ENCODE measurements around the gene IFNLR1. TPM values are rescaled to one million over a fixed set of nuclear protein-coding genes. Genes with fewer than 3 reads are reported as not detected.
A peak's percentile ranks its signal among the peaks of the same experiment; 100 is the strongest.

Gene IFNLR1
- total RNA-seq, 2 experiments from 2014 or later: 1.2 to 1.3 TPM

- no peaks in the 10 kb centered on the region for H3K9me3 Mint-ChIP-seq
- no peaks in the 10 kb centered on the region for H3K27me3 Mint-ChIP-seq
- ChIA-PET POLR2A (interaction anchor here (1.3 kb wide), 1 partner anchor 189 kb away, joined by 9 read pairs; no protein-coding TSS in a partner anchor), CTCF (interaction anchor here (0.8 to 6.9 kb wide), 8 partner anchors 12 to 385 kb away, joined by 3 to 126 read pairs (median 6); partner anchors contain the start of genes IFNLR1, NCMAP and NIPAL3)
- H3K27ac ChIP-seq (ENCODE audit: low read depth in 1 of 2, low read length in 2 of 2): no peak overlapping the region
- ATAC-seq (ENCODE audit: poor library complexity): no peak
- no peaks in the 10 kb centered on the region for H3K36me3 ChIP-seq (ENCODE audit: insufficient read depth, low read length)
- H3K4me3 ChIP-seq (ENCODE audit: low read length): no peak overlapping the region
- H3K4me3 Mint-ChIP-seq: no peak overlapping the region
- no peak for TF ChIP-seq CTCF (IDR thresholded peaks at IDR 0.05)
- peaks cover 6% of the 10 kb centered on the region for H3K4me1 Mint-ChIP-seq (ENCODE audit: low read depth)
- intact Hi-C loops (cut with DNase I, micrococcal nuclease): loop anchor here in 1 of 2 experiments (2.0 kb wide), 1 partner anchor 384 kb away; no protein-coding TSS in a partner anchor
- no peaks in the 10 kb centered on the region for H3K36me3 Mint-ChIP-seq (ENCODE audit: low read depth)
- no peak for DNase-seq
- no peaks in the 10 kb centered on the region for H3K9me3 ChIP-seq (ENCODE audit: control insufficient read depth in 1 of 2, insufficient read depth in 1 of 2, low read length in 2 of 2)
- peaks cover 0 to 8% of the 10 kb centered on the region in 2 experiments for H3K27me3 ChIP-seq (ENCODE audit: control insufficient read depth in 1 of 2, insufficient read depth in 2 of 2, low read length in 2 of 2)
- no peak overlapping the region for H3K27ac Mint-ChIP-seq
- peaks cover 8% of the 10 kb centered on the region for H3K4me1 ChIP-seq (ENCODE audit: insufficient read depth, low read length)
Observed at GRCh38 chr1:24202556-24202955, 15.5 kb upstream of the IFNLR1 start.

- H3K27me3 ChIP-seq (ENCODE audit: control insufficient read depth in 1 of 2, insufficient read depth in 2 of 2, low read length in 2 of 2): peaks cover 0 to 8% of the 10 kb centered on the region in 2 experiments
- no peaks in the 10 kb centered on the region for H3K36me3 ChIP-seq (ENCODE audit: insufficient read depth, low read length)
- H3K9me3 Mint-ChIP-seq: no peaks in the 10 kb centered on the region
- no peak overlapping the region for H3K4me3 Mint-ChIP-seq
- peaks cover 8% of the 10 kb centered on the region for H3K4me1 ChIP-seq (ENCODE audit: insufficient read depth, low read length)
- POLR2A ChIA-PET: interaction anchor here (0.9 to 1.3 kb wide), 2 partner anchors 189 to 190 kb away, joined by 4 to 9 read pairs; no protein-coding TSS in a partner anchor
- no peaks in the 10 kb centered on the region for H3K27me3 Mint-ChIP-seq
- ATAC-seq (ENCODE audit: poor library complexity): peak; percentile 43
- intact Hi-C loops (cut with DNase I, micrococcal nuclease): loop anchor here in 1 of 2 experiments (2.0 kb wide), 2 partner anchors 53 to 385 kb away; no protein-coding TSS in a partner anchor
- H3K9me3 ChIP-seq (ENCODE audit: control insufficient read depth in 1 of 2, insufficient read depth in 1 of 2, low read length in 2 of 2): no peaks in the 10 kb centered on the region
- no peak overlapping the region for H3K27ac Mint-ChIP-seq
- DNase-seq: peak; percentile 30 to 76 (median 47)
- no peak overlapping the region for H3K27ac ChIP-seq (ENCODE audit: low read depth in 1 of 2, low read length in 2 of 2)
- TF ChIP-seq CTCF (IDR thresholded peaks at IDR 0.05): peak; percentile 77
- H3K36me3 Mint-ChIP-seq (ENCODE audit: low read depth): no peaks in the 10 kb centered on the region
- CTCF ChIA-PET: interaction anchor here (0.8 to 6.9 kb wide), 10 partner anchors 12 to 434 kb away, joined by 3 to 126 read pairs (median 4); partner anchors contain the start of genes IFNLR1, NCMAP and NIPAL3
- H3K4me1 Mint-ChIP-seq (ENCODE audit: low read depth): peaks cover 6% of the 10 kb centered on the region
- no peak overlapping the region for H3K4me3 ChIP-seq (ENCODE audit: low read length)
Observed at GRCh38 chr1:24201941-24202440, 14.9 kb upstream of the IFNLR1 start.

- peak overlapping the region; percentile 36 for H3K4me3 Mint-ChIP-seq
- no peaks in the 10 kb centered on the region for H3K27me3 Mint-ChIP-seq
- H3K27me3 ChIP-seq (ENCODE audit: control insufficient read depth in 1 of 2, insufficient read depth in 2 of 2, low read length in 2 of 2): no peaks in the 10 kb centered on the region
- DNase-seq (peak; percentile 61 to 88 (median 72)), ATAC-seq (ENCODE audit: poor library complexity) (peak; percentile 88)
- intact Hi-C loops (cut with DNase I, micrococcal nuclease): loop anchor here (1.0 to 2.0 kb wide), 5 partner anchors 192 to 631 kb away; no protein-coding TSS in a partner anchor
- H3K4me3 ChIP-seq (ENCODE audit: low read length): peak overlapping the region; percentile 29
- no peaks in the 10 kb centered on the region for H3K36me3 ChIP-seq (ENCODE audit: insufficient read depth, low read length)
- no peaks in the 10 kb centered on the region for H3K9me3 ChIP-seq (ENCODE audit: control insufficient read depth in 1 of 2, insufficient read depth in 1 of 2, low read length in 2 of 2)
- CTCF ChIA-PET: interaction anchor here (0.6 to 6.9 kb wide), 22 partner anchors 8 to 723 kb away, joined by 3 to 126 read pairs (median 4); partner anchors contain the start of genes NIPAL3 and SRRM1
- H3K4me1 Mint-ChIP-seq (ENCODE audit: low read depth): peaks cover 6% of the 10 kb centered on the region
- H3K4me1 ChIP-seq (ENCODE audit: insufficient read depth, low read length): peaks cover 8% of the 10 kb centered on the region
- no peaks in the 10 kb centered on the region for H3K9me3 Mint-ChIP-seq
- H3K36me3 Mint-ChIP-seq (ENCODE audit: low read depth): no peaks in the 10 kb centered on the region
- no peak overlapping the region for H3K27ac ChIP-seq (ENCODE audit: low read depth in 1 of 2, low read length in 2 of 2)
- POLR2A ChIA-PET: interaction anchor here (0.6 to 3.8 kb wide), 5 partner anchors 193 to 631 kb away, joined by 3 to 68 read pairs (median 3); partner anchors contain the start of gene NIPAL3
- H3K27ac Mint-ChIP-seq: no peak overlapping the region
- TF ChIP-seq CTCF (IDR thresholded peaks at IDR 0.05): peak; percentile 87
Observed at GRCh38 chr1:24199291-24199900, 12.3 kb upstream of the IFNLR1 start.
